DOHH2 (cell line): ENCODE measurements around the gene SYNRG.

Experiments used
- H3F3A ChIP-seq: fragments of 200-600 bp; sonication (generic), shearing (Covaris generic); 2 replicates; pipeline ENCODE4 v1.6.0; 2016; ENCODE audit warnings: antibody characterized with exemption, mild to moderate bottlenecking; ENCODE audit not compliant: control insufficient read depth, insufficient read depth
- H3K27ac ChIP-seq: fragments of 200-600 bp; sonication (generic); 2 replicates; pipeline ENCODE4 v1.5.1; 2014; ENCODE audit warnings: low read depth, mild to moderate bottlenecking, low read length, moderate library complexity
- H3K27me3 ChIP-seq: fragments of 200-600 bp; sonication (generic); 2 replicates; pipeline ENCODE4 v1.6.1; 2014; ENCODE audit warnings: mild to moderate bottlenecking, low read length, mixed read lengths; ENCODE audit not compliant: control insufficient read depth
- H3K36me3 ChIP-seq: fragments of 200-600 bp; sonication (generic); 2 replicates; pipeline ENCODE4 v1.6.1; 2014; ENCODE audit warnings: mild to moderate bottlenecking, low read length, moderate library complexity, mixed read lengths; ENCODE audit not compliant: control insufficient read depth
- H3K4me1 ChIP-seq: fragments of 200-600 bp; sonication (generic); 2 replicates; pipeline ENCODE4 v1.6.1; 2014; ENCODE audit warnings: mild to moderate bottlenecking, low read length, mixed read lengths; ENCODE audit not compliant: control insufficient read depth
- H3K4me2 ChIP-seq: fragments of 200-600 bp; sonication (generic); 2 replicates; pipeline ENCODE4 v1.6.0; 2014; ENCODE audit warnings: mild to moderate bottlenecking, low read length, moderate library complexity
- H3K4me3 ChIP-seq: fragments of 200-600 bp; sonication (generic); 2 replicates; pipeline ENCODE4 v1.5.1; 2014; ENCODE audit warnings: mild to moderate bottlenecking, low read length, mixed read lengths
- H3K79me2 ChIP-seq: fragments of 200-600 bp; sonication (generic); 2 replicates; pipeline ENCODE4 v1.6.1; 2014; ENCODE audit warnings: mild to moderate bottlenecking, low read length, mixed read lengths; ENCODE audit not compliant: control insufficient read depth
- H3K9me2 ChIP-seq: fragments of 200-600 bp; sonication (generic); replicated peaks from 2 replicates; pipeline ENCODE4 v1.6.1; 2014; ENCODE audit warnings: mild to moderate bottlenecking, low read length, mixed read lengths; ENCODE audit not compliant: control insufficient read depth
- H3K9me3 ChIP-seq: fragments of 200-600 bp; sonication (generic); 2 replicates; pipeline ENCODE4 v1.6.1; 2014; ENCODE audit warnings: antibody characterized with exemption, low read length, mixed read lengths; ENCODE audit not compliant: control insufficient read depth, insufficient read depth
- H4K20me1 ChIP-seq: fragments of 200-600 bp; sonication (generic); 2 replicates; pipeline ENCODE4 v1.6.0; 2014; ENCODE audit warnings: low read depth, mild to moderate bottlenecking, antibody characterized with exemption, low read length, moderate library complexity; ENCODE audit not compliant: control insufficient read depth, insufficient read depth
- EZH2phosphoT487 ChIP-seq: fragments of 200-600 bp; sonication (generic); IDR thresholded peaks from 2 replicates; pipeline ENCODE4 v1.6.1; 2017; ENCODE audit warnings: borderline replicate concordance, mild to moderate bottlenecking, antibody characterized with exemption, low read length, moderate library complexity, mixed read lengths
- TF ChIP-seq, protein P1 (sequence below): fragments of 200-600 bp; sonication (generic); IDR thresholded peaks from one replicate; pipeline ENCODE4 v1.5.1; 2014; ENCODE audit warnings: antibody characterized with exemption, mild to moderate bottlenecking, low read depth, low read length; ENCODE audit not compliant: poor library complexity, severe bottlenecking

The SYNRG gene

DNA sequence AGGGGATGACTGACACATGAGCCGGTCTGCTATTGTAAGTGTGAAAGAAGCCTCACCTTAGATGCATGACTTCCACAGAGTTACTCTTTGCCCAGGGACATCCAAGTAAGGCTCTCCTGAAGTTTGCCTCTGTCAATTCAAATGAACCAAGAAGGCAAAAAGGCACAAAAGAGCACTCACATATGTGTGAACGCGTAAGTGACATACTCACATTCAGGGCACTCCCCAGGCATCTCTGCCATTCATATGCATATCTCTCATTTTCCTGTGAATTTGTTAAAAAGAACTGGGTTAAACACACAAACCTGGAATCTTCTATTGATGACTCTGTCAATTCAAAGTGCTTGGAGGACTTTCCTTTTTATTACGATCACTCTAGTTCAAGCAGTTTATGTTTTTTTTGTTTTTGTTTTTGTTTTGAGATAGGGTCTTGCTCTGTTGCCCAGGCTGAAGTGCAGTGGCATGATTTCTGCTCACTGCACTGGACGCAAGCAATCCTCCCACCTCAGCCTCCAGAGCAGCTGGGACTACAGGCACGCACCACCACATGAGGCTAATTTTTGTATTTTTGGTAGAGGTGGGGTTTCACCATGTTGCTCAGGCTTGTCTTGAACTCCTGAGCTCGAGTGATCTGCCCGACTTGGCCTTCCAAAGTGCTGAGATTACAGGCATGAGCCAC lies 70.1 kb downstream of the SYNRG start:
- TF ChIP-seq EZH2phosphoT487: no peak
- TF ChIP-seq, protein P1, sequence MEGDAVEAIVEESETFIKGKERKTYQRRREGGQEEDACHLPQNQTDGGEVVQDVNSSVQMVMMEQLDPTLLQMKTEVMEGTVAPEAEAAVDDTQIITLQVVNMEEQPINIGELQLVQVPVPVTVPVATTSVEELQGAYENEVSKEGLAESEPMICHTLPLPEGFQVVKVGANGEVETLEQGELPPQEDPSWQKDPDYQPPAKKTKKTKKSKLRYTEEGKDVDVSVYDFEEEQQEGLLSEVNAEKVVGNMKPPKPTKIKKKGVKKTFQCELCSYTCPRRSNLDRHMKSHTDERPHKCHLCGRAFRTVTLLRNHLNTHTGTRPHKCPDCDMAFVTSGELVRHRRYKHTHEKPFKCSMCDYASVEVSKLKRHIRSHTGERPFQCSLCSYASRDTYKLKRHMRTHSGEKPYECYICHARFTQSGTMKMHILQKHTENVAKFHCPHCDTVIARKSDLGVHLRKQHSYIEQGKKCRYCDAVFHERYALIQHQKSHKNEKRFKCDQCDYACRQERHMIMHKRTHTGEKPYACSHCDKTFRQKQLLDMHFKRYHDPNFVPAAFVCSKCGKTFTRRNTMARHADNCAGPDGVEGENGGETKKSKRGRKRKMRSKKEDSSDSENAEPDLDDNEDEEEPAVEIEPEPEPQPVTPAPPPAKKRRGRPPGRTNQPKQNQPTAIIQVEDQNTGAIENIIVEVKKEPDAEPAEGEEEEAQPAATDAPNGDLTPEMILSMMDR: no peak
- Histone ChIP-seq H3K27ac (no peak overlapping the region), H3K27me3 (no peaks in the 10 kb centered on the region), H3K4me2 (no peak overlapping the region), H3K36me3 (peaks cover 95% of the 10 kb centered on the region), H4K20me1 (no peaks in the 10 kb centered on the region), H3K9me2 (no peaks in the 10 kb centered on the region), H3K9me3 (no peaks in the 10 kb centered on the region), H3K79me2 (peaks cover 7% of the 10 kb centered on the region), H3K4me1 (no peaks in the 10 kb centered on the region), H3F3A (no peaks in the 10 kb centered on the region), H3K4me3 (no peak overlapping the region)

DNA sequence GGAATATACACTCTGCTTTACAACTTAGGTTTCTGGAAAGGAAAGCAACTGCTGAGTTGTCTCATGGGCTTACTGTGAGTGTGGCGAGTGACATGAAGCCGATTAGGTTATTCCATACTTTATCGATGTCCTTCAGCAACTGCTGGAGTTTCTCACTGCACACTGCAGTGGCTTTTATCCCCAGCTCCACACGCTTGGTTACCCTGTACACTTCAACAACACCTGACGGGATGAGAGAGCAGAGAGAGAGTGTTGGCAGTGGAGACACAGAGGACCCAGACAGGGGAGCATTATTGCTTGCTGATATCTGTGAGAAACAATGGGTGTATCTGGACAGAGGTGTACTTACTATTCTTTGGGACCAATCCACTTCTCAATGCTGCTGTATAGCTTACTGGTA lies 73.3 kb downstream of the SYNRG start:
- Histone ChIP-seq H3K9me2 (no peaks in the 10 kb centered on the region), H3K27ac (no peak overlapping the region), H3K4me1 (no peaks in the 10 kb centered on the region), H3K4me2 (no peak overlapping the region), H3K27me3 (no peaks in the 10 kb centered on the region), H3K9me3 (no peaks in the 10 kb centered on the region), H3K79me2 (no peaks in the 10 kb centered on the region), H3K36me3 (peaks cover 82% of the 10 kb centered on the region), H4K20me1 (no peaks in the 10 kb centered on the region), H3F3A (no peaks in the 10 kb centered on the region), H3K4me3 (no peak overlapping the region)
- TF ChIP-seq EZH2phosphoT487: no peak
- TF ChIP-seq, protein P1: no peak

DNA sequence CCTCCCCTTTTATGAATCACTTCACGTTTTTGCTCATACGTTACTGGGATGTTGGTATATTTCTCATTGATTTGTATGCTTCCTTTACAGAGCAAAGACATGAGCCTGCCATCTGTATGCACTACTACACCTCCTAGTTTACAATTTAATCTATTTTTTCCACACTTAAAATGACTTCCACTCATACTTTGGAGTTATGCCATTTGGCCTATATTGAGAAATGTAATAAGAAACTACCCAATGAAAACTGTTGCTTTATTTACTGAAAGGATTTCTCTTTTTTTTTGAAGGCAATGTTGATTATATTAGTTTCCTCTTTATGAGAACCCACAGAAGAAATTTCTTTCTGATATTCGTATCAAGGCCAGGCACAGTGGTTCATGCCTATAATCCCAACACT lies 76.5 kb downstream of the SYNRG start:
- Histone ChIP-seq H3K27ac (no peak overlapping the region), H3K4me2 (no peak overlapping the region), H3K36me3 (peaks cover 78% of the 10 kb centered on the region), H3F3A (no peaks in the 10 kb centered on the region), H3K4me3 (no peak overlapping the region), H4K20me1 (no peaks in the 10 kb centered on the region), H3K79me2 (no peaks in the 10 kb centered on the region), H3K27me3 (no peaks in the 10 kb centered on the region), H3K9me2 (no peaks in the 10 kb centered on the region), H3K4me1 (no peaks in the 10 kb centered on the region), H3K9me3 (no peaks in the 10 kb centered on the region)
- no peak for TF ChIP-seq EZH2phosphoT487
- TF ChIP-seq, protein P1: no peak
